Measurements from ENCODE around the gene MUSTN1. TPM values are rescaled to one million over a fixed set of nuclear protein-coding genes. Genes with fewer than 3 reads are reported as not detected.

Gene MUSTN1
- total and polyA plus RNA-seq, 2 experiments from 2014 or later, result 1.2 to 1.4 TPM

- H3K4me3 ChIP-seq, result no peak overlapping the region
- H3K79me2 ChIP-seq (replicated peaks; ENCODE audit: insufficient read depth), result peaks cover 5% of the 10 kb centered on the region
- H3K4me3 Mint-ChIP-seq, result no peak overlapping the region
- H3K36me3 ChIP-seq (ENCODE audit: insufficient read depth), result no peaks in the 10 kb centered on the region
- H3K4me1 Mint-ChIP-seq, result peaks cover 22% of the 10 kb centered on the region
- H3K9me3 Mint-ChIP-seq, result peaks cover 5% of the 10 kb centered on the region; the same call in 1 of the 3 replicates
- no peak for ATAC-seq
- H3K4me1 ChIP-seq (ENCODE audit: insufficient read depth), result peaks cover 1% of the 10 kb centered on the region
- no peaks in the 10 kb centered on the region for H3K9me2 ChIP-seq (ENCODE audit: insufficient read depth)
- no peaks in the 10 kb centered on the region for H3K27me3 ChIP-seq (ENCODE audit: insufficient read depth)
- no peak for DNase-seq (ENCODE audit: low spot score)
- no peak overlapping the region for H3K27ac Mint-ChIP-seq
- no peak overlapping the region for H3K27ac ChIP-seq (ENCODE audit: low read depth)
- H2AFZ ChIP-seq, result no peak overlapping the region
- no peak overlapping the region for H3K4me2 ChIP-seq
- H3F3A ChIP-seq (replicated peaks; ENCODE audit: low read depth), result no peaks in the 10 kb centered on the region
- no peaks in the 10 kb centered on the region for H3K27me3 Mint-ChIP-seq (ENCODE audit: insufficient read depth, low read depth, poor library complexity)
- TF ChIP-seq EZH2phosphoT487 (IDR thresholded peaks at IDR 0.05; ENCODE audit: unreplicated experiment), result no peak
- no peak for TF ChIP-seq STAT1 (IDR thresholded peaks at IDR 0.05; ENCODE audit: unreplicated experiment)
- no peak for TF ChIP-seq ZNF331 (CRISPR knock-in tag; IDR thresholded peaks at IDR 0.05; ENCODE audit: low read depth)
- TF ChIP-seq NANOG (IDR thresholded peaks at IDR 0.05; ENCODE audit: borderline replicate concordance), result no peak
- no peak for TF ChIP-seq POLR2AphosphoS5 (IDR thresholded peaks at IDR 0.05; ENCODE audit: low read depth)
- no peak for TF ChIP-seq EZH2 (IDR thresholded peaks at IDR 0.05; ENCODE audit: low read depth, unreplicated experiment)
- no peak for TF ChIP-seq ETS1 (IDR thresholded peaks at IDR 0.05)
- H3K36me3 Mint-ChIP-seq (ENCODE audit: low read depth), result peaks cover 12% of the 10 kb centered on the region
- no peaks in the 10 kb centered on the region; the same call in 1 of the 2 replicates for H4K20me1 ChIP-seq (replicated peaks; ENCODE audit: insufficient read depth)
These were observed 35.7 kb upstream of the MUSTN1 start for GRCh38 chr3:52870471-52870870.

DNA sequence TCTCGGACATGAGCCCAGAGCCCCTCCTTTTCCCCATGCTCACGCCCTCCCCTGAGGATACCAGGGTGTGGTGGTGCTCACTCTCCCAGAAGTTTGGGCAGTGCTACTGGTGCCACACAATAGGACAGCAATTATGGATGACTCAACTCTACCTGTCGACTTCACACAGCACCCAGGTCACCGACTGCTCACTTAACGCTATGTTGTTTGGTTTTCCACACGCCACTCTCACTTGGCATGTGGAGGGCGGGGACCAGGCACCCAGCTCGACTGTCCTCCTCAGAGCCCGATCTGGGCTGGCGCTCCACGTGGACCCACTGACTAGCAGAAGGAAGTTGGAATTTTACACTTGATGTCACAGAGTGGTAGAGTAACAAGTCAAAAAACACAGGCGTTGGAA lies 31.6 kb upstream of the MUSTN1 start:
- H4K20me1 ChIP-seq (replicated peaks; ENCODE audit: insufficient read depth), result no peaks in the 10 kb centered on the region
- H3K9me2 ChIP-seq (ENCODE audit: insufficient read depth), result no peaks in the 10 kb centered on the region
- no peaks in the 10 kb centered on the region for H3K36me3 ChIP-seq (ENCODE audit: insufficient read depth)
- Mint-ChIP-seq H3K4me3 (no peak overlapping the region), H3K27ac (no peak overlapping the region), H3K36me3 (ENCODE audit: low read depth) (peaks cover 34% of the 10 kb centered on the region), H3K4me1 (no peaks in the 10 kb centered on the region), H3K27me3 (ENCODE audit: insufficient read depth, low read depth, poor library complexity) (no peaks in the 10 kb centered on the region), H3K9me3 (peaks cover 15% of the 10 kb centered on the region)
- H3K27ac ChIP-seq (ENCODE audit: low read depth), result no peak overlapping the region
- ATAC-seq, result no peak
- H3K27me3 ChIP-seq (ENCODE audit: insufficient read depth), result no peaks in the 10 kb centered on the region
- TF ChIP-seq JUNB (IDR thresholded peaks at IDR 0.05; ENCODE audit: unreplicated experiment), result no peak
- TF ChIP-seq, protein P1, sequence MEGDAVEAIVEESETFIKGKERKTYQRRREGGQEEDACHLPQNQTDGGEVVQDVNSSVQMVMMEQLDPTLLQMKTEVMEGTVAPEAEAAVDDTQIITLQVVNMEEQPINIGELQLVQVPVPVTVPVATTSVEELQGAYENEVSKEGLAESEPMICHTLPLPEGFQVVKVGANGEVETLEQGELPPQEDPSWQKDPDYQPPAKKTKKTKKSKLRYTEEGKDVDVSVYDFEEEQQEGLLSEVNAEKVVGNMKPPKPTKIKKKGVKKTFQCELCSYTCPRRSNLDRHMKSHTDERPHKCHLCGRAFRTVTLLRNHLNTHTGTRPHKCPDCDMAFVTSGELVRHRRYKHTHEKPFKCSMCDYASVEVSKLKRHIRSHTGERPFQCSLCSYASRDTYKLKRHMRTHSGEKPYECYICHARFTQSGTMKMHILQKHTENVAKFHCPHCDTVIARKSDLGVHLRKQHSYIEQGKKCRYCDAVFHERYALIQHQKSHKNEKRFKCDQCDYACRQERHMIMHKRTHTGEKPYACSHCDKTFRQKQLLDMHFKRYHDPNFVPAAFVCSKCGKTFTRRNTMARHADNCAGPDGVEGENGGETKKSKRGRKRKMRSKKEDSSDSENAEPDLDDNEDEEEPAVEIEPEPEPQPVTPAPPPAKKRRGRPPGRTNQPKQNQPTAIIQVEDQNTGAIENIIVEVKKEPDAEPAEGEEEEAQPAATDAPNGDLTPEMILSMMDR (conservative IDR thresholded peaks at IDR 0.05; ENCODE audit: low read depth in 2 of 2), result no peak
- no peak for TF ChIP-seq ETS1 (IDR thresholded peaks at IDR 0.05)
- TF ChIP-seq ZNF331 (CRISPR knock-in tag; IDR thresholded peaks at IDR 0.05; ENCODE audit: low read depth), result no peak
- no peaks in the 10 kb centered on the region for H3F3A ChIP-seq (replicated peaks; ENCODE audit: low read depth)
- no peaks in the 10 kb centered on the region for H3K79me2 ChIP-seq (replicated peaks; ENCODE audit: insufficient read depth)
- no peak for DNase-seq (ENCODE audit: low spot score)
- H3K4me3 ChIP-seq, result no peak overlapping the region
- no peak overlapping the region for H2AFZ ChIP-seq
- H3K4me2 ChIP-seq, result no peak overlapping the region
- no peaks in the 10 kb centered on the region for H3K4me1 ChIP-seq (ENCODE audit: insufficient read depth)

Data from GM23338 (cell line).